Measurements from ENCODE around the gene POLR1F.

DNA sequence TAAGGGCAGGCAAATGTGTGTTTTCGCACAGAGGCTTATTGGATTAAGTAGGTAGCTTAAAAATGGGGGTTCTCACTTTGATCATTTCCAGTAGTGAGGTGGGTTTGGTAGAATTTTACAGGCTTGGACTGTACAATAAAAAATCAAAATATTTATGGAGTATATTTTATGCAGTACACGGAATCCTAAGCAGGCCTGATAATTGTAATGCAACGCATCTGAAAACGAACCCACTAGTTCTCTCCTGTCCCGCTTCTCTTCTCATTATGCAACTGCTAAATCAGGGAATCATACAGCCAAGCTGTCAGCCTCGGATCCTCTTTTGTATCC lies 377 bp upstream of the POLR1F start:
- TF ChIP-seq CTCF (IDR thresholded peaks at IDR 0.05): no peak
- TF ChIP-seq EP300 (IDR thresholded peaks at IDR 0.05): no peak
- no peak for TF ChIP-seq POLR2A (IDR thresholded peaks at IDR 0.05)
- no peak for TF ChIP-seq POLR2AphosphoS5 (IDR thresholded peaks at IDR 0.05)
